CD4-positive, alpha-beta memory T cell (primary cell): Measurements from ENCODE around the gene STAC3. TPM values are rescaled to one million over a fixed set of nuclear protein-coding genes. Genes with fewer than 3 reads are reported as not detected.
A peak's percentile ranks its signal among the peaks of the same experiment; 100 is the strongest.

Experiments
- CTCF ChIA-PET: fragments of 350-600 bp; sonication (Branson Sonifier 250); formaldehyde crosslinking; loops from one replicate; lab custom pipeline; 2021; ENCODE audit warnings: inconsistent platforms; ENCODE audit not compliant: partially characterized antibody; lab: Charles Lee
- POLR2A ChIA-PET: fragments of 350-600 bp; sonication (Branson Sonifier 250); formaldehyde crosslinking; loops from one replicate; lab custom pipeline; 2021; ENCODE audit not compliant: partially characterized antibody; lab: Charles Lee
- DNase-seq, 5 donors: peaks; one replicate each; pipeline versions ENCODE4 v3.0.0 to v3.0.0-alpha.2; 2020 to 2022; ENCODE audit warnings: mixed read lengths in 1 of 5
- H3K27ac ChIP-seq: one replicate; pipeline ENCODE4 v1.7.0; 2013; ENCODE audit warnings: low read depth, low read length
- H3K27me3 ChIP-seq: 2 replicates; pipeline ENCODE4 v1.7.0; 2013; ENCODE audit warnings: mild to moderate bottlenecking, low read length, moderate library complexity; ENCODE audit not compliant: insufficient read depth
- H3K36me3 ChIP-seq: 2 replicates; pipeline ENCODE4 v1.7.0; 2013; ENCODE audit warnings: mild to moderate bottlenecking, low read length, moderate library complexity; ENCODE audit not compliant: insufficient read depth
- H3K4me1 ChIP-seq: 2 replicates; pipeline ENCODE4 v1.7.0; 2013; ENCODE audit warnings: mild to moderate bottlenecking, low read length, moderate library complexity; ENCODE audit not compliant: insufficient read depth
- H3K4me3 ChIP-seq, 2 donors: one replicate each; pipeline ENCODE4 v1.7.0; 2013; ENCODE audit warnings: low read length in 2 of 2, mild to moderate bottlenecking in 1 of 2
- H3K9me3 ChIP-seq, 2 donors: one replicate each; pipeline ENCODE4 v1.7.0; 2013; ENCODE audit warnings: low read length in 2 of 2, control low read depth in 1 of 2; ENCODE audit not compliant: control insufficient read depth in 1 of 2
- H3K27ac Mint-ChIP-seq, 7 donors: one replicate each; pipeline ENCODE4 v1.8.0; 2020 to 2021; ENCODE audit warnings: mixed read lengths in 7 of 7, mild to moderate bottlenecking in 6 of 7, inconsistent platforms in 3 of 7, moderate library complexity in 3 of 7
- H3K27me3 Mint-ChIP-seq, 2 donors: one replicate each; pipeline ENCODE4 v1.8.0; 2020 to 2021; ENCODE audit warnings: mixed read lengths in 2 of 2
- H3K36me3 Mint-ChIP-seq, 2 donors: one replicate each; pipeline ENCODE4 v1.8.0; 2020 to 2021; ENCODE audit warnings: mixed read lengths in 2 of 2, inconsistent platforms in 1 of 2, mild to moderate bottlenecking in 1 of 2
- H3K4me1 Mint-ChIP-seq, 4 donors: one replicate each; pipeline ENCODE4 v1.8.0; 2020 to 2021; ENCODE audit warnings: mixed read lengths in 4 of 4, mild to moderate bottlenecking in 1 of 4
- H3K4me3 Mint-ChIP-seq, 8 donors: one replicate each; pipeline ENCODE4 v1.8.0; 2020 to 2021; ENCODE audit warnings: mixed read lengths in 8 of 8, mild to moderate bottlenecking in 7 of 8, moderate library complexity in 6 of 8, inconsistent platforms in 3 of 8
- H3K9me3 Mint-ChIP-seq, 8 donors: one replicate each; pipeline ENCODE4 v1.8.0; 2020 to 2021; ENCODE audit warnings: mixed read lengths in 8 of 8, mild to moderate bottlenecking in 5 of 8, inconsistent platforms in 3 of 8, moderate library complexity in 1 of 8
- intact Hi-C: fragments of 100-400 bp; cut with micrococcal nuclease; formaldehyde crosslinking; loops from one replicate; pipeline ENCODE4 v1.15.1; 2023
- polyA plus RNA-seq, 2 donors: library from polyadenylated mRNA; unstranded; fragments of 300-500 nt; fragmentation: Illumina TruSeq; gene quantifications; one replicate each; pipeline ENCODE4 v1.2.3, GENCODE V29; 2021
- total RNA-seq, 2 experiments: library from RNA; stranded (reverse); gene quantifications; one replicate each; pipeline ENCODE4 v1.2.3, GENCODE V29; 2021

Gene STAC3
- total and polyA plus RNA-seq, 4 experiments from 2014 or later, result 0.61 to 3.0 (median 2.7) TPM; not detected in 1

DNA sequence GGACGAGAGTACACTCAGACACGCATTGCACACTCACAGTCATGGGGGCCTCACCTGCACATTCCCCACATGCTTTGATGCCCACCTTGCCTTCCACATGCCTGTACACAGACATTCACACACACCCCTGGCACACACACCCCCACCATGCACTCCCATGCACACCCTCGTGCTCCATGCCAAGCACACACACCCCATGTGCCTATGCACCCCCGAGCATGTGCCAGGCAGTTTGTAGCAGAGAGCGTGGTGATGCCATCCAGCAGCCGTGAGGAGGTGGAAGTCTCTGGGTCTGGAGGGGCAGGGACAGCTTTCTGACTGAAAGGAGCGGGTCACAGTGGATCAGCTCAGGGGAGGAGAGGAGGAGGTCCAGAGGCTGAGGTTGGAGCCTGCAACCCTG is 45.1 kb downstream of the STAC3 start:
- intact Hi-C loops, result no loop called here
- no peak overlapping the region for H3K4me3 Mint-ChIP-seq
- Histone ChIP-seq H3K27ac (no peak overlapping the region), H3K9me3 (no peaks in the 10 kb centered on the region), H3K4me3 (no peak overlapping the region), H3K36me3 (no peaks in the 10 kb centered on the region), H3K27me3 (no peaks in the 10 kb centered on the region), H3K4me1 (no peaks in the 10 kb centered on the region)
- ChIA-PET POLR2A (no interaction called here), CTCF (interaction anchor here (2.4 kb wide), 1 partner anchor 36 kb away, joined by 7 read pairs; no protein-coding TSS in a partner anchor)
- H3K4me1 Mint-ChIP-seq, result no peaks in the 10 kb centered on the region
- H3K27me3 Mint-ChIP-seq, result no peaks in the 10 kb centered on the region
- no peaks in the 10 kb centered on the region for H3K36me3 Mint-ChIP-seq
- no peak for DNase-seq
- peaks cover 0 to 3% (median 0%) of the 10 kb centered on the region in 8 donors for H3K9me3 Mint-ChIP-seq
- peak overlapping the region in 1 of 7 donors; percentile 64 for H3K27ac Mint-ChIP-seq

- Histone ChIP-seq H3K27me3 (no peaks in the 10 kb centered on the region), H3K36me3 (no peaks in the 10 kb centered on the region), H3K27ac (no peak overlapping the region), H3K4me3 (no peak overlapping the region), H3K9me3 (no peaks in the 10 kb centered on the region), H3K4me1 (no peaks in the 10 kb centered on the region)
- Mint-ChIP-seq H3K4me3 (no peak overlapping the region), H3K27ac (no peak overlapping the region), H3K36me3 (no peaks in the 10 kb centered on the region), H3K4me1 (no peaks in the 10 kb centered on the region), H3K9me3 (peaks cover 0 to 3% (median 0%) of the 10 kb centered on the region in 8 donors), H3K27me3 (no peaks in the 10 kb centered on the region)
- POLR2A ChIA-PET, result no interaction called here
- intact Hi-C loops, result no loop called here
- no peak for DNase-seq
- CTCF ChIA-PET, result no interaction called here
Measured at GRCh38 chr12:57205186-57205585, 45.8 kb downstream of the STAC3 start.

DNA sequence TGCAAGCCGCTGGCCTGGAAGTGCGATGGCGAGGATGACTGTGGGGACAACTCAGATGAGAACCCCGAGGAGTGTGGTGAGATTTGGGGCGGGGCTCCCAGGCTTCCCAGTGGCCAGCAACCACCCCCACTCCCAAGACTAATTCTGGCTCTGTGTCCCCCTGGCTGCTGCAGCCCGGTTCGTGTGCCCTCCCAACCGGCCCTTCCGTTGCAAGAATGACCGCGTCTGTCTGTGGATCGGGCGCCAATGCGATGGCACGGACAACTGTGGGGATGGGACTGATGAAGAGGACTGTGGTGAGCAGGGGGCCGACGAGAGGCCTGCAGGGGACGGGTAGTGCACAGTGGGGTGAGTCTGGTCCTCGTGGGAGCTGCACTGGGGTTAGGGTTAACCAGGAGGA is 46.5 kb downstream of the STAC3 start:
- no peak for DNase-seq
- peaks cover 0 to 3% (median 0%) of the 10 kb centered on the region in 8 donors for H3K9me3 Mint-ChIP-seq
- no peaks in the 10 kb centered on the region for H3K27me3 Mint-ChIP-seq
- no peaks in the 10 kb centered on the region for H3K9me3 ChIP-seq
- H3K36me3 ChIP-seq, result no peaks in the 10 kb centered on the region
- no peaks in the 10 kb centered on the region for H3K4me1 ChIP-seq
- H3K36me3 Mint-ChIP-seq, result no peaks in the 10 kb centered on the region
- intact Hi-C loops, result no loop called here
- no peaks in the 10 kb centered on the region for H3K4me1 Mint-ChIP-seq
- ChIA-PET POLR2A (no interaction called here), CTCF (no interaction called here)
- no peak overlapping the region for H3K27ac Mint-ChIP-seq
- no peak overlapping the region for H3K27ac ChIP-seq
- H3K4me3 ChIP-seq, result no peak overlapping the region
- no peaks in the 10 kb centered on the region for H3K27me3 ChIP-seq
- no peak overlapping the region for H3K4me3 Mint-ChIP-seq

- CTCF ChIA-PET, result interaction anchor here (1.0 kb wide), 1 partner anchor 21 kb away, joined by 3 read pairs; no protein-coding TSS in a partner anchor
Measured at GRCh38 chr12:57203791-57204190, 47.2 kb downstream of the STAC3 start.

DNA sequence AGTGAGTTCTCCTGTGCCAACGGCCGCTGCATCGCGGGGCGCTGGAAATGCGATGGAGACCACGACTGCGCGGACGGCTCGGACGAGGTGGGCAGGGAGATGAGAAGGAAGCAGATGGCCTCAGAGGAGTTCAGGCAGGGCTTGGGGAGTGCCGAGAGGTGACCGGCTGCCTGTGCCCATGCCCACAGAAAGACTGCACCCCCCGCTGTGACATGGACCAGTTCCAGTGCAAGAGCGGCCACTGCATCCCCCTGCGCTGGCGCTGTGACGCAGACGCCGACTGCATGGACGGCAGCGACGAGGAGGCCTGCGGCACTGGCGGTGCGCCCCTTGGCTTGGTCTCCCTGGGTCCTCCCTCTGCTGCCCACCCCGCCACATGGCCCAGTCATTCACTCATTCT is 47.8 kb downstream of the STAC3 start:
- H3K27me3 Mint-ChIP-seq, result no peaks in the 10 kb centered on the region
- no peak for DNase-seq
- H3K4me1 Mint-ChIP-seq, result no peaks in the 10 kb centered on the region
- intact Hi-C loops, result no loop called here
- H3K4me3 Mint-ChIP-seq, result no peak overlapping the region
- Histone ChIP-seq H3K27ac (no peak overlapping the region), H3K36me3 (no peaks in the 10 kb centered on the region), H3K9me3 (no peaks in the 10 kb centered on the region), H3K4me3 (no peak overlapping the region), H3K27me3 (no peaks in the 10 kb centered on the region), H3K4me1 (no peaks in the 10 kb centered on the region)
- CTCF ChIA-PET, result interaction anchor here (1.0 to 2.0 kb wide), 2 partner anchors 11 to 21 kb away, joined by 3 to 4 read pairs; no protein-coding TSS in a partner anchor
- no peaks in the 10 kb centered on the region for H3K36me3 Mint-ChIP-seq
- H3K9me3 Mint-ChIP-seq, result peaks cover 0 to 3% (median 0%) of the 10 kb centered on the region in 8 donors
- POLR2A ChIA-PET, result no interaction called here
- H3K27ac Mint-ChIP-seq, result no peak overlapping the region

More at GRCh38 chr12:57203791-57204190, 47.2 kb downstream of the STAC3 start:
- POLR2A ChIA-PET, result no interaction called here
- no peaks in the 10 kb centered on the region for H3K4me1 ChIP-seq
- no peaks in the 10 kb centered on the region for H3K36me3 ChIP-seq
- Mint-ChIP-seq H3K9me3 (peaks cover 0 to 3% (median 0%) of the 10 kb centered on the region in 8 donors), H3K27ac (no peak overlapping the region), H3K4me1 (no peaks in the 10 kb centered on the region), H3K36me3 (no peaks in the 10 kb centered on the region), H3K4me3 (no peak overlapping the region), H3K27me3 (no peaks in the 10 kb centered on the region)
- intact Hi-C loops, result no loop called here
- no peaks in the 10 kb centered on the region for H3K9me3 ChIP-seq
- H3K27ac ChIP-seq, result no peak overlapping the region
- H3K27me3 ChIP-seq, result no peaks in the 10 kb centered on the region
- no peak overlapping the region for H3K4me3 ChIP-seq
- DNase-seq, result no peak

GRCh38 chr12:57202321-57202720 is 48.7 kb downstream of the STAC3 start:
- H3K4me1 ChIP-seq, result no peaks in the 10 kb centered on the region
- no peak overlapping the region for H3K27ac ChIP-seq
- Mint-ChIP-seq H3K4me3 (no peak overlapping the region), H3K36me3 (no peaks in the 10 kb centered on the region), H3K27ac (no peak overlapping the region), H3K9me3 (peaks cover 0 to 3% (median 0%) of the 10 kb centered on the region in 8 donors), H3K4me1 (no peaks in the 10 kb centered on the region), H3K27me3 (no peaks in the 10 kb centered on the region)
- DNase-seq, result no peak
- POLR2A ChIA-PET, result no interaction called here
- no peaks in the 10 kb centered on the region for H3K27me3 ChIP-seq
- CTCF ChIA-PET, result interaction anchor here (2.0 kb wide), 1 partner anchor 12 kb away, joined by 4 read pairs; no protein-coding TSS in a partner anchor
- H3K36me3 ChIP-seq, result no peaks in the 10 kb centered on the region
- no peak overlapping the region for H3K4me3 ChIP-seq
- intact Hi-C loops, result no loop called here
- H3K9me3 ChIP-seq, result no peaks in the 10 kb centered on the region

GRCh38 chr12:57201631-57202030 is 49.4 kb downstream of the STAC3 start:
- POLR2A ChIA-PET, result no interaction called here
- no peaks in the 10 kb centered on the region for H3K27me3 ChIP-seq
- no peak overlapping the region for H3K4me3 ChIP-seq
- no peaks in the 10 kb centered on the region for H3K36me3 Mint-ChIP-seq
- peaks cover 0 to 3% (median 0%) of the 10 kb centered on the region in 8 donors for H3K9me3 Mint-ChIP-seq
- no peaks in the 10 kb centered on the region for H3K36me3 ChIP-seq
- no peak overlapping the region for H3K4me3 Mint-ChIP-seq
- CTCF ChIA-PET, result interaction anchor here (2.0 kb wide), 1 partner anchor 12 kb away, joined by 4 read pairs; no protein-coding TSS in a partner anchor
- no peak overlapping the region for H3K27ac Mint-ChIP-seq
- H3K4me1 ChIP-seq, result no peaks in the 10 kb centered on the region
- H3K9me3 ChIP-seq, result no peaks in the 10 kb centered on the region
- no peak for DNase-seq
- H3K27ac ChIP-seq, result no peak overlapping the region
- intact Hi-C loops, result no loop called here
- H3K4me1 Mint-ChIP-seq, result no peaks in the 10 kb centered on the region
- H3K27me3 Mint-ChIP-seq, result no peaks in the 10 kb centered on the region
